Bronchial smooth muscle cell (primary cell): ENCODE data around the gene CYP27B1. TPM values are rescaled to one million over a fixed set of nuclear protein-coding genes. Genes with fewer than 3 reads are reported as not detected.

Experiments
- total RNA-seq: library from RNA; depleted of rRNA; stranded (reverse); fragments of >200 nt; gene quantifications from 2 replicates; pipeline ENCODE4 v1.2.1, GENCODE V29; 2014

The CYP27B1 gene, protein sequence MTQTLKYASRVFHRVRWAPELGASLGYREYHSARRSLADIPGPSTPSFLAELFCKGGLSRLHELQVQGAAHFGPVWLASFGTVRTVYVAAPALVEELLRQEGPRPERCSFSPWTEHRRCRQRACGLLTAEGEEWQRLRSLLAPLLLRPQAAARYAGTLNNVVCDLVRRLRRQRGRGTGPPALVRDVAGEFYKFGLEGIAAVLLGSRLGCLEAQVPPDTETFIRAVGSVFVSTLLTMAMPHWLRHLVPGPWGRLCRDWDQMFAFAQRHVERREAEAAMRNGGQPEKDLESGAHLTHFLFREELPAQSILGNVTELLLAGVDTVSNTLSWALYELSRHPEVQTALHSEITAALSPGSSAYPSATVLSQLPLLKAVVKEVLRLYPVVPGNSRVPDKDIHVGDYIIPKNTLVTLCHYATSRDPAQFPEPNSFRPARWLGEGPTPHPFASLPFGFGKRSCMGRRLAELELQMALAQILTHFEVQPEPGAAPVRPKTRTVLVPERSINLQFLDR
- total RNA-seq: 0.26 TPM in 1 of 2 replicates, not detected in the other

DNA sequence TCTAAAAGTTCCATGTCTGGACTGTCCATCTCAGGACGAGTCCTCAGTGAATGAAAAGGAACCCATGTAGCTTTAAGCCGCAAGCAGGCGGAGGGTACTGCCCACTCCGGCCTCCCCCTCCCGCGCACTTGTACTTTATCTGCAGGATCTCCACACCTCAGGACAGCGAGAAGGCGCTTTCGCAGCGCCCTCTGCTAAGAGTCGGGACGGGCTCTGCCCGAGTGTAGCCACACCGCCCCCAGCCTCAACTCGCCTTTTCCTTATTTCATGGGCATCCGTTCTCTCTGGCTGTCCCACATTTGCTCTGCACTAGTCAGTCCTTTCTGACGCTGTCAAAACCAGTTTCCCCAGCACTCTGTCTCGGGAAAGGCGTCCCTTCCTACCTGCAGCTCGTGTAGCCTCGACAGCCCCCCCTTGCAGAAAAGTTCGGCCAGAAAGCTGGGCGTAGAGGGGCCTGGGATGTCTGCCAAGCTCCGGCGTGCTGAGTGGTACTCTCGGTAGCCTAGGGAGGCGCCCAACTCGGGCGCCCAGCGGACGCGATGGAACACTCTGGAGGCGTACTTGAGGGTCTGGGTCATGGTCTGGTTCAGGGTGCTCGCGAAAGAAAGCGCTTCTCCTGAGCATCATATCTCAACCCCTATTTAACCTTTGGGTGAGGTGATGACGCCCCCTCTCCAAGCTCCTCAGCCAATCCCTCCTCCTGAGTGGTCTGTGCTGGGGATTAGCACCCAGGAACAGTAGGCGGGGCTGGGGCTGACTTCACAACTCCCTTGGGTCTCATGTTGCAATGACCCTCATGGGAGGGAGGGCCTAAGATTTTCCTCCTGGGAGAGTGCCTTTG, at the start of gene CYP27B1:
Gene CYP27B1 (minus strand): TSS at position 615 of the 841 bp plus-strand sequence. CDS start 37 bp downstream, at position 578.

DNA sequence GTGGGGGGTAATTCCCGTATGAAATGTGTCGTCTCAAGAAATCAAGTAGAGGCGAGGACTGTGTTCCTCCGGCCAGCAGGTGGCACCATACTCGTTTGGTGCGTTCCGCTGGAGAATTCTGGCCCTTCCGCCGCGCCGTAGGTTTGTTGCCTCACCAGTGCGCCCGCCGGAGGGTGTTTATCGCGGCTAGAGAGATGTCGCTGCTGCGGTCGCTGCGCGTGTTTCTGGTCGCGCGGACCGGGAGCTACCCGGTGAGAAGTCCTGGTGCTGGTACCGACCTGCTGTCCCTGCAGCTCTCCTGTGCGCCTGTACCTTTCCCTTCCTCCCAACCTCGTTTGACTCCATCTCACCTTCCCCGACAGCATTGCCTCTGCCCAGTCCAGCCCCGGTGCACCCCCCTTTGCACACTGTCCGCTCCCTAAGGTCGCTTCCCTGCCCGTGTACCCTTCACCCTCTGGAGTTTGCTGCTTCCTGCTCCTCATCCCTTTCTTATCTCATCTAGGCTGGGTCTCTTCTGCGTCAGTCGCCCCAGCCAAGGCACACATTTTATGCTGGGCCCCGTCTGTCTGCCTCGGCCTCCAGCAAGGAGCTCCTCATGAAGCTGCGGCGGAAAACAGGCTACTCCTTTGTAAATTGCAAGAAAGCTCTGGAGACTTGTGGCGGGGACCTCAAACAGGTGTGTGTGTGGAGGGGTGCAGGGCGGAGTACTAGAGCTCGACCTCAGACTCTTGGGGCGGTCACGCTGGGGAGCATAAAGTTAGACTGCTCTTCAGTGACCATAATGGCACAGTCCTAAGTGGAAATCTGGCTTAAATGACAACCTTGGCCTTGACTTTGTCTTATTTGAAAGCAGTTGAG, 16.0 kb upstream of the CYP27B1 start, which contains the start of gene TSFM:
Gene TSFM (plus strand): TSS at position 180 of the 858 bp plus-strand sequence. CDS start 15 bp downstream, at position 195.

DNA sequence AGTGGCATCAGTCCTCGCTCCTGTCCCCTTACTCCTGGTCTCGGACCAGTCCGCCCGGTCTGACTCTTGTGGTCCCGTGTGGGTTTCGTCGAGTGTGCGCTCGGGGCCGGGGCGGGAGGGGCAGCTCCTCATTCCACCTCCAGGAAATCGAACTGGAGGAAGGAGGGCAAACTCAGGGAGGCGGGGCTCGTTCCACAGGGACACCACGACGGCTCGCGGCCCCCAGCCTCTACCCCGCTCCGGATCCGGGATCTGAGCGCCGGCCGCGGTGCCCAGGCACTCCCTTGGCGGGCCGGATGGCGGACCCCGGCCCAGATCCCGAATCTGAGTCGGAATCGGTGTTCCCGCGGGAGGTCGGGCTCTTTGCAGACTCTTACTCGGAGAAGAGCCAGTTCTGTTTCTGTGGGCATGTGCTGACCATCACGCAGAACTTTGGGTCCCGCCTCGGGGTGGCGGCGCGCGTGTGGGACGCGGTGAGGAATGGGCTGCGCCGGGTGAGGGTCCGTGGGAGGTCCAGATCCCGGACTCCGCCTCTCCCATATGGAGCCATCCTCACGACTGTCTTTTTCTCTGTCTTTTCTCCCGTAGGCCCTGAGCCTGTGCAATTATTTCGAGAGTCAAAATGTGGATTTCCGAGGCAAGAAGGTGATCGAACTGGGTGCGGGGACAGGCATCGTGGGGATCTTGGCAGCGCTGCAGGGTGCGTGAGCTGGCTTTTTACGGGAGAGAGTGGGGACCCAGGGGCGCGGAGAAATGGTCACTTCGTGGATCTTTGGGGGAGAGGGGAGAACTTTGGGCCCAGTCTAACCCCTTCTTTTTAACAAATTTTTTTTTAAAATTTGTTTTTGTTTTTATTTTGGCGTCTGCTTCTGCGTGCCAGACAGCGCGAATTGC, 5.8 kb upstream of the CYP27B1 start, which contains the start of gene EEF1AKMT3:
Gene EEF1AKMT3 (plus strand): TSS at position 186 of the 894 bp plus-strand sequence. CDS start 111 bp downstream, at position 297.

DNA sequence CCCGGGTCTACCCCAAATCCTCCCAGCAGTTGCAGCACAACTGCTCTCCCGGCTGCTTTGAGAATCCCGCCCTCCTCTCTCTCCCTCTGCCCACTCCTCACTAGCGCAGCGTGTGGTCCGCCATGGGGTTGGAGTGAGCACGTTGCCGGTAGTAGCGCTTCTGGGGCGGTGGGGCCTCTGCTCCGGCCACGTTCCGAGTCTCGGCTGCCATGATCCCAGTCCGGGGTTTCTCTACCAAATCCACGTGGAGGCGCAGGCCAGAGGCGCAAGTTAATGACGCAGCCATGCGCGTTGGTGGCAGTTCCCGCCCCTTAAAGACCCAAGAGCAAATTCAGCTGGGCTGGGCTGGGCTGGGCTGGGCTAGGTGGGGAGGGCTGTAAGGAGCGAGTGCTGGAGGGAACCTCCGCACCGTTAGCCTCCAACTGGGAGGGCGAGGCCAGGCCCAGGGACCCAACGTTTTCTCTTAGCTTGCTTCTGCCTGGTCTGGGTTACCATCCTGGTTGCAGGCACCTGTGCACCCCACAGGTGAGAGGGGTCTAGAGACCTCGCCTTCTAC, 5.1 kb upstream of the CYP27B1 start, which contains the start of gene METTL1:
Gene METTL1 (minus strand): TSS at position 233 of the 556 bp plus-strand sequence. CDS start 22 bp downstream, at position 211.

DNA sequence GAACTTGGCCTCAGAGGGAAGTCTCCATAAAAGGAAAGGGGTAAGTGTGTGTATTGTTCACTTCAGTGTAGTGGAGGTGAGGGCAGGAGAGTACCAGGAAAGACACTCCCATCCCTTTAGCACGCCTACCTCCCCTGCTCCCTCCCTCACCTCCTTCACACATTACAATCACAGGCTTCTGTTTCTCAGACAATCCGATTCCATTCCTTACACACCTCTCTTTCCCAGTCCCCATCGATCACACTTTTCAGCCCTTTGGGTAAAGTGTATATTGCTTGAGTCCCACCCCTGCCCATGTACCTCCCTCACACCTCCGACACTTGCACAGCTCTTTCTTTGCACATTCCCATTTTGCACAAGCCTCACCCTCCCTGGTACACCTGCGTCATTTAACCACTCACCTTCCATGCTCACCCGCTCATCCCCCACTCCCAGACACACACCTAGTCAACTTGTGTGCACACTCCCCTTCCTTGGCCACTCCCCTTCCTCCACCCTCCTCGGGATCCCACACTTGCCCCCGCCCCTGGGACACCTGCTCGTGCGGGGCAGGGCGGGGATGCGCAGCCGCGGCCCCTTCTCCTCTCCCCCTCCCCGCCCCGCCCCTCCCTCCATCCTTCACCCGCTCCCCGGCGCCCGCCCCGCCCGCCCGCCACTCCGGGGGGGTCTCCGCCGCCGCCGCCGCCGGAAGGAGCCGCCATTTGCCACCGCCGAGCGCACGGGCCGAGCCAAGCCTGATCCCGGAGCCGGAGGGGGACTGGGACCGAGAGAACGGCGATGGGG, 12.3 kb downstream of the CYP27B1 start, which contains the start of gene MARCHF9:
Gene MARCHF9 (plus strand): TSS at position 693 of the 783 bp plus-strand sequence. CDS start 426 bp downstream, outside the sequence.

DNA sequence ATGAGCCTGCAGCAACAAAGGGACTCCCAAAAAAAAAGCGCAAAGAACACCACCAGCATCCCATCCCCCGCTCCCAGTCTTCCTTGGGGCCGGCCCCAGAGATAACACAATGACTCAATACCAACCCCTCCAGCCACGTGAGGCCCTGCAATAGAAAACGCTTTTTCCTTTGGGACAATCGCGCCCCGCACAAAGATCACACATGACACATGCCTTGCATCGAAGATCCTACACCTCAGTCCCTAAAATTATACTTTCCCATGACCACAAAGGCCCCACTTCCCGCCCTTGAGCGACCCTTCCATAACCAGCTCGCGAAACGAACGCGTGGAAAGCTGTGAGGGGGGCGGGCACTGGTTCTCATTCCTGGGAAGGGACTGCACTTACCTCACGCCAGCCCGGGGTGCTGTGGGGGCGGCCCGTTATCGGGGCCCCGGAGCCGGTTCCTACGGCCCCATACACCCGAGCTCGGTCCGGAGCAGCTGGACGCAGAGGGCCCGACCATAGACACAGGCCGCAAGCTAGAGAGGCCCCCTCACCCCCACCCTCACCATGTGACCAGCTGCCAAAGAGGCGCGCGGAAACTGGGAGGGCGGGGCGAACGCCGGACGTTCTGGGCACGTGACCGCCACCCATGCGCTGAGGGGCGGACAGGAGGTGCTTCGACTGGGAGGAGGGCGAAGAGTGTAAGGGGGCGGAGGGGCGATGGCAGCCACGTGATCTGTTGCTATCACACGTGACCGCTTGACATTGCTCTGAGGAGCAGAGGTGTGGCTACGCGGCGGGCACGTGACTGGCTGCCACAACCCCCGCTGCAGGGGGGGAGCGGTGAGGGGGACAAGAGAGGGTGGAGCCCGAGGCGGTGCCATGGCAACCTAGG, 14.8 kb downstream of the CYP27B1 start, which contains the start of gene CDK4:
Gene CDK4 (minus strand): TSS at position 523 of the 880 bp plus-strand sequence. CDS start 593 bp downstream, outside the sequence.

DNA sequence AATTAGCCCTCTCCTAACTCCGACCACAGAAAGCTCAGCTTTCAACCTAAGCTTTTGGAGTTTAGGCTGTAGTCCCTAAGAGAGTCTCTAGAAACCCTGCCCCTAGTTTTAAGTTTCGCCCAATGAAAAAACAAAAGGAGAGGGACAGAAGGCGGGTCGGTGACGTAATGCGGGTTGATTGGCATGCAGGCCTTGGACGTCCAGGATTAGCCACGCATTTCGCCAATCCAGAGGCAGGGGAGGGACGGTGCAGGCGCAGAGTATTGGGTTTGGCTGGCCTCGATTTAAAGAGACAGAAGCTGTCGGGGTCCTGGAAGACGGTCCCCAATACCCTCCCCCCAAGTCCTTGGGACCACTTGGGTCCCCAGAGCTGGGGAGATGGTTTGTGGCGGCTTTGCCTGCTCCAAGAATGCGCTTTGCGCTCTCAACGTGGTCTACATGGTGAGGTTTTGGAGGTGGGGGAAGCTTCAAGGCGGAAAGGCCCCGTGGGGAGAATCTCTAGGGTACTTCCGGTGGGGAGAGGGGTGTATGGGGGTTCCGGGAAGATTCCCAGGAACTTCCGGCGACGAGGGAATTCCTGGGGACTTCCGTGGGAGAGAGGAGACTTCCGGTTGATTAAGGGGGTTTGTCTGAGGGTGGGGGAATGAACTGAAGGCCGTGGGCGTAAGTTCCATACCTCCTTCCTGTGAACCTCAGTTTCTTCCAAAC, 21.9 kb downstream of the CYP27B1 start, which contains the start of gene TSPAN31:
Gene TSPAN31 (plus strand): TSS at position 263 of the 708 bp plus-strand sequence. CDS start 116 bp downstream, at position 379.

DNA sequence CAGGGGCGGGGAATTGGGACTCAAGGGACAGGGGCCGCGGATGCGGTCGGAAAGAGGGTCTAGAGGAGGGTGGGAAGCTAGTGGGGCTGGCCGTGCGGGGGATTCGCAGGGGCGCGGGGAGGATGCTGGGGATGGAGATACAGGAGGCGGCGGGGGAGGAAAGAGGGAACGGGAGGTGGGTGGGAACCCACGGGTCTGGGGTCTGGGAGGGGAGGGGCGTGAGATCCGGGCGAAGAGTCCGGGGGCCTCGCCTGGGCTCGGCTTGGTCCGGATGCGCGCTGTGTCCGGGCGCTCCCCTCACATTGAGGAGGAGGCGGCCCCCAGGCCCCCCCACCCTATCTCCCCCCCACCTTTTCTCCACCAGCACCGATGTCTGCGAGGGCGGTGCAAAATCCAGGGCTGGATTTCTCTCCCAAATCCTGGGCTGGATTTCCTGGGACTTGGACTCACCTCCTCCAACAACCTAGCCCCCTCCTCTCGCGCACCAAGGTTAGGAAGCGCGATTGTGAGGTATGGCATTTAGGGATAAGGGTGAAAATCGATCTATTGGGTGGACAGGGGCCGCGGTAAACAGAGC, 28.1 kb downstream of the CYP27B1 start, which contains the start of gene AGAP2:
Gene AGAP2 (minus strand): TSS at position 82 of the 577 bp plus-strand sequence. CDS start 496 bp downstream, outside the sequence.

Other genes with a start within 250 kb of the CYP27B1 start
- gene DDIT3, start 246.6 kb downstream of the CYP27B1 start, total RNA-seq: 59.8 and 79.6 TPM in 2 replicates
- gene MBD6, start 244.3 kb downstream of the CYP27B1 start, total RNA-seq: 3.4 and 4.7 TPM in 2 replicates
- 79.6 and 85.2 TPM in 2 replicates for gene DCTN2, start 219.9 kb downstream of the CYP27B1 start, total RNA-seq
- 0.47 and 0.60 TPM in 2 replicates for gene KIF5A, start 217.0 kb downstream of the CYP27B1 start, total RNA-seq
- gene PIP4K2C, start 175.9 kb downstream of the CYP27B1 start, total RNA-seq: 7.9 and 11.8 TPM in 2 replicates
- 12.8 and 16.2 TPM in 2 replicates for gene DTX3, start 162.3 kb downstream of the CYP27B1 start, total RNA-seq
- gene ARHGEF25, start 155.6 kb downstream of the CYP27B1 start, total RNA-seq: 33.4 and 38.7 TPM in 2 replicates
- 0.77 and 0.79 TPM in 2 replicates for gene B4GALNT1, start 133.9 kb downstream of the CYP27B1 start, total RNA-seq
- 186 and 554 TPM in 2 replicates for gene OS9, start 72.9 kb downstream of the CYP27B1 start, total RNA-seq
- 0.32 and 0.43 TPM in 2 replicates for gene AGAP2, start 28.3 kb downstream of the CYP27B1 start, total RNA-seq
- 56.4 and 60.0 TPM in 2 replicates for gene TSPAN31, start 22.0 kb downstream of the CYP27B1 start, total RNA-seq
- 163 and 185 TPM in 2 replicates for gene CDK4, start 14.8 kb downstream of the CYP27B1 start, total RNA-seq
- gene MARCHF9, start 12.0 kb downstream of the CYP27B1 start, total RNA-seq: 1.3 and 4.5 TPM in 2 replicates
- gene METTL1, start 5.0 kb upstream of the CYP27B1 start, total RNA-seq: 2.5 and 3.1 TPM in 2 replicates
- 5.6 and 5.7 TPM in 2 replicates for gene EEF1AKMT3, start 5.5 kb upstream of the CYP27B1 start, total RNA-seq
- gene TSFM, start 15.7 kb upstream of the CYP27B1 start, total RNA-seq: 9.4 and 14.3 TPM in 2 replicates
- gene AVIL, start 51.7 kb upstream of the CYP27B1 start, total RNA-seq: 2.7 and 8.1 TPM in 2 replicates
- 55.8 and 96.5 TPM in 2 replicates for gene CTDSP2, start 79.7 kb upstream of the CYP27B1 start, total RNA-seq
- gene ATP23, start 174.5 kb upstream of the CYP27B1 start, total RNA-seq: 12.9 and 24.2 TPM in 2 replicates